ENCODE measurements around the gene PABPN1. TPM values are rescaled to one million over a fixed set of nuclear protein-coding genes. Genes with fewer than 3 reads are reported as not detected.

PABPN1 gene
- total and polyA plus RNA-seq, 2 of the 13 experiments (the other 11 are each of a cell fraction or from before 2014, with no cell fraction given): 233 to 524 TPM

- no peak for TF ChIP-seq FOXA3 (CRISPR knock-in tag; IDR thresholded peaks at IDR 0.05)
- no peak for TF ChIP-seq TRAFD1 (CRISPR knock-in tag; IDR thresholded peaks at IDR 0.05; ENCODE audit: borderline replicate concordance)
- no peak for TF ChIP-seq GFI1 (CRISPR knock-in tag; IDR thresholded peaks at IDR 0.05; ENCODE audit: borderline replicate concordance)
- 0 out of 2 replicates have a peak, but pooled peaks have one; percentile 54 for TF ChIP-seq SMAD1 (CRISPR knock-in tag; IDR thresholded peaks at IDR 0.05; ENCODE audit: borderline replicate concordance, low read depth)
- no peak for TF ChIP-seq ZNF7 (CRISPR knock-in tag; IDR thresholded peaks at IDR 0.05)
- TF ChIP-seq SATB2 (CRISPR knock-in tag; IDR thresholded peaks at IDR 0.05): no peak
- TF ChIP-seq MXD4 (CRISPR knock-in tag; IDR thresholded peaks at IDR 0.05): no peak
- TF ChIP-seq LBX2 (CRISPR knock-in tag; IDR thresholded peaks at IDR 0.05; ENCODE audit: borderline replicate concordance): 0 out of 2 replicates have a peak, but pooled peaks have one; percentile 48
- no peak for TF ChIP-seq RFXAP (CRISPR knock-in tag; IDR thresholded peaks at IDR 0.05; ENCODE audit: borderline replicate concordance)
- no peak for TF ChIP-seq ZNF382 (CRISPR knock-in tag; IDR thresholded peaks at IDR 0.05; ENCODE audit: borderline replicate concordance)
- TF ChIP-seq IRF2 (CRISPR knock-in tag; IDR thresholded peaks at IDR 0.05): no peak
- no peak for TF ChIP-seq NFYB (CRISPR knock-in tag; IDR thresholded peaks at IDR 0.05)
- no peak for TF ChIP-seq ZNF609 (CRISPR knock-in tag; IDR thresholded peaks at IDR 0.05; ENCODE audit: borderline replicate concordance)
- no peak for TF ChIP-seq WIZ (CRISPR knock-in tag; IDR thresholded peaks at IDR 0.05)
- no peak for TF ChIP-seq ZBTB14 (CRISPR knock-in tag; IDR thresholded peaks at IDR 0.05)
- no peak for TF ChIP-seq ZBTB37 (CRISPR knock-in tag; IDR thresholded peaks at IDR 0.05)
- TF ChIP-seq CENPBD1 (CRISPR knock-in tag; IDR thresholded peaks at IDR 0.05; ENCODE audit: borderline replicate concordance, low read depth): no peak
- TF ChIP-seq TBP (CRISPR knock-in tag; IDR thresholded peaks at IDR 0.05): no peak
- TF ChIP-seq RBM39 (IDR thresholded peaks at IDR 0.05; ENCODE audit: low read depth, low read length, poor library complexity, severe bottlenecking): no peak
Measured at GRCh38 chr14:23326491-23327332, 5.5 kb downstream of the PABPN1 start (continued).
